Activated B cell treated with CpG ODN at 0.5 μM for 24 hours (primary cell): ENCODE results near the gene NIT1. TPM values are rescaled to one million over a fixed set of nuclear protein-coding genes. Genes with fewer than 3 reads are reported as not detected.
A peak's percentile ranks its signal among the peaks of the same experiment; 100 is the strongest.

ENCODE experiments used
- ATAC-seq: fragments of 200-7000 bp; cut with Tn5 transposase; one replicate; pipeline ENCODE4 v1.10.0; 2021; ENCODE audit warnings: low read depth, mild to moderate bottlenecking, moderate library complexity
- CTCF ChIA-PET: fragments of 350-600 bp; sonication (Branson Sonifier 250); formaldehyde crosslinking; loops from one replicate; lab custom pipeline; 2021; ENCODE audit warnings: antibody characterized with exemption; lab: Charles Lee
- POLR2A ChIA-PET: fragments of 350-600 bp; sonication (Branson Sonifier 250); formaldehyde crosslinking; loops from one replicate; lab custom pipeline; 2021; ENCODE audit warnings: antibody characterized with exemption; lab: Charles Lee
- DNase-seq: peaks from one replicate; pipeline ENCODE4 v3.0.0; 2022
- H3K27ac Mint-ChIP-seq: one replicate; pipeline ENCODE4 v1.8.0; 2020; ENCODE audit warnings: mixed read lengths
- H3K27me3 Mint-ChIP-seq: one replicate; pipeline ENCODE4 v1.8.0; 2021; ENCODE audit warnings: mixed read lengths
- H3K36me3 Mint-ChIP-seq: one replicate; pipeline ENCODE4 v1.8.0; 2021; ENCODE audit warnings: low read depth, mixed read lengths
- H3K4me1 Mint-ChIP-seq: one replicate; pipeline ENCODE4 v1.8.0; 2021; ENCODE audit warnings: mixed read lengths
- H3K4me3 Mint-ChIP-seq: one replicate; pipeline ENCODE4 v1.8.0; 2020; ENCODE audit warnings: mild to moderate bottlenecking, mixed read lengths
- H3K9me3 Mint-ChIP-seq: one replicate; pipeline ENCODE4 v1.8.0; 2020; ENCODE audit warnings: mixed read lengths
- intact Hi-C: fragments of 100-400 bp; cut with micrococcal nuclease; formaldehyde crosslinking; loops from one replicate; pipeline ENCODE4 v1.15.1; 2024
- total RNA-seq: library from RNA; stranded (reverse); gene quantifications from 2 replicates; pipeline ENCODE4 v1.2.3, GENCODE V29; 2022
- TF ChIP-seq, protein P1 (sequence below): fragments of 200-600 bp; IDR thresholded peaks from one replicate; pipeline ENCODE4 v1.8.0; 2022; ENCODE audit warnings: antibody characterized with exemption, mild to moderate bottlenecking

The NIT1 gene
- total RNA-seq, 1 donor from 2014 or later: 43.9 TPM

DNA sequence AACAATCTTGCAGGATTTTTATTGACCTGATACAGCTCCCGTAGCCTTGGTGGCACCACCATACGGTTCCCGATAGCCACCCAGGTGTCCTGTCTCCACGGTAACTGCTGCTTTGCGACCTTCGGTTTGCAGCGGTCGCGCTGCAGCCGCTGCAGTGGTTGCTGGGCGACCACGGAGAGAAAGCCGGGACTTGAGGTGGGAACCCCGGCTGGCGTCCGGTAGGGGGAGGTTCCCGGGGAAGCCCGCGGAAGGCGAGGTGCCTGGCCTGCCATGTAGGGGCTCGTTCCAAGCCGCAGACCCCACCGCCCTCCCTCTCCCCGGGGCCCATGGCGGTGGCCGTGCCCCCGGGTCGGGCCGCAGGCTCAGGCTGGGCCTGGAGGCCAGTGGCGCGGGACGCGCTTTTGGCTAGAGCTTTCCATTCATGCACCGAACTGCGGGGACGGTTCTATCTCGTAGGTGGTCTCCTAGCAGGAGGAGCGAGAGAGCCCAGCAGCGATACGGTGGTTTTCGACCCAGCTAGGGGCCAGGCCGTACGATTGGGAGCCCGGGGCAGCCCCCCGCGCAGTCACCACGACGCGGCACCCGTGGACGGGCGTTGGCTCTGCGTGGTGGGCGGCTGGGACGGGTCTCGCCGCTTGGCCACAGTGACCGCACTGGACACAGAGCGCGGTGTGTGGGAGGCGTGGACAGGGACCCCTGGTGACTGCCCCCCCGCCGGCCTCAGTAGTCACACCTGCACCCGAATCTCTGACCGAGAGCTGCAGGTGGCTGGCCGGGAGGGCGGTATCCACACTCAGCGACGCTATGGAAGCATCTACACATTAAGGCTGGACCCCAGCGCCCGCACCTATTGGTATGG, 19.5 kb upstream of the NIT1 start, which contains the start of gene KLHDC9:
Gene KLHDC9, plus strand, starts transcription at position 152 of the 859 bp plus-strand sequence. Its CDS starts 175 bp downstream, at position 327.
- intact Hi-C loops: loop anchor here (1.0 to 5.0 kb wide), 8 partner anchors 20 to 386 kb away; partner anchors contain the start of genes CD48, DEDD, NIT1 and PFDN2
- TF ChIP-seq, protein P1, sequence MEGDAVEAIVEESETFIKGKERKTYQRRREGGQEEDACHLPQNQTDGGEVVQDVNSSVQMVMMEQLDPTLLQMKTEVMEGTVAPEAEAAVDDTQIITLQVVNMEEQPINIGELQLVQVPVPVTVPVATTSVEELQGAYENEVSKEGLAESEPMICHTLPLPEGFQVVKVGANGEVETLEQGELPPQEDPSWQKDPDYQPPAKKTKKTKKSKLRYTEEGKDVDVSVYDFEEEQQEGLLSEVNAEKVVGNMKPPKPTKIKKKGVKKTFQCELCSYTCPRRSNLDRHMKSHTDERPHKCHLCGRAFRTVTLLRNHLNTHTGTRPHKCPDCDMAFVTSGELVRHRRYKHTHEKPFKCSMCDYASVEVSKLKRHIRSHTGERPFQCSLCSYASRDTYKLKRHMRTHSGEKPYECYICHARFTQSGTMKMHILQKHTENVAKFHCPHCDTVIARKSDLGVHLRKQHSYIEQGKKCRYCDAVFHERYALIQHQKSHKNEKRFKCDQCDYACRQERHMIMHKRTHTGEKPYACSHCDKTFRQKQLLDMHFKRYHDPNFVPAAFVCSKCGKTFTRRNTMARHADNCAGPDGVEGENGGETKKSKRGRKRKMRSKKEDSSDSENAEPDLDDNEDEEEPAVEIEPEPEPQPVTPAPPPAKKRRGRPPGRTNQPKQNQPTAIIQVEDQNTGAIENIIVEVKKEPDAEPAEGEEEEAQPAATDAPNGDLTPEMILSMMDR: peak; percentile 11
- Mint-ChIP-seq H3K27ac (peak within 1 kb of the TSS; percentile 93), H3K4me3 (peak within 1 kb of the TSS; percentile 88), H3K36me3 (peaks cover 34% of the 10 kb centered on the region), H3K9me3 (no peaks in the 10 kb centered on the region), H3K4me1 (peaks cover 36% of the 10 kb centered on the region), H3K27me3 (no peaks in the 10 kb centered on the region)
- POLR2A ChIA-PET: interaction anchor here (0.6 to 6.4 kb wide), 21 partner anchors 8 to 316 kb away, joined by 3 to 79 read pairs (median 5); partner anchors contain the start of genes ARHGAP30, DEDD, F11R and NIT1
- DNase-seq: peak; percentile 77
- peak; percentile 79 for ATAC-seq
- CTCF ChIA-PET: interaction anchor here (0.6 to 7.1 kb wide), 17 partner anchors 19 to 390 kb away, joined by 3 to 95 read pairs (median 6); partner anchors contain the start of genes ARHGAP30, F11R, ITLN2 and TSTD1

DNA sequence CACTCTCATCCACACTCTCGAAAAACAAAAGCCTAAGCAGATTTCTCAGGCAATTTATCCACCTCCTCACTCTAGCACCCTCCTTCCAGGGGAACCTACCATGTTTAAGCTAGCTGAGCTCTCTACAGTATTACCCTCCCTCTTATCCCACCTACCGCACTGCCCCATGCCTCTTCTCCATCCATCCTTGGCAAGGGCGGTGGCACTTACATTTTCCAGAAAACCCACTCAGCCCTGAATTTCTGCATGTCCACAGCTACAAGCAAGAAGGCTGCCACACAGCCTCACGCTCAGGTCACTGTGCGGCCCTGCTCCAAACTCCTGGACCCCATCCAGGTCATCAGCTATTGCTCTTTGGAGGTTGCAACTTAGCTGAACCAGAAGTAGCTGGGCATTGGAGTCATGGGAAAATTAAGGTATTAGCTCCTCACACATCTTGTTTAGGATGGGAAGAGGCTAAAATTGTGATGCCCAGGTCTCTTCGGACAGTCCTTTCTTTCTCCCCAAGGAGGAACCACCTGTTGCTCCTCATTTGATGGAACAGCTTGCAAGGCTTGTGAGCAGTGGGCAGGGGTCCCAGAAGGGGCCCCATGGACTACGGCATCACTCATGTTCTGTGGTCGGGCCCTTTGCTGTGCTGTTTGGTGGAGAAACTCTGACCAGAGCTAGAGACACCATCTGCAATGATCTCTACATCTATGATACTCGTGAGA, 18.7 kb upstream of the NIT1 start:
- Mint-ChIP-seq H3K4me3 (peak overlapping the region; percentile 81), H3K27me3 (no peaks in the 10 kb centered on the region), H3K36me3 (peaks cover 40% of the 10 kb centered on the region), H3K27ac (peak overlapping the region; percentile 76), H3K9me3 (no peaks in the 10 kb centered on the region), H3K4me1 (peaks cover 35% of the 10 kb centered on the region)
- POLR2A ChIA-PET: interaction anchor here (0.8 to 6.4 kb wide), 8 partner anchors 19 to 86 kb away, joined by 3 to 79 read pairs (median 24); partner anchors contain the start of genes ARHGAP30, DEDD, NIT1 and PFDN2
- no peak for DNase-seq
- intact Hi-C loops: loop anchor here (5.0 kb wide), 2 partner anchors 87 to 387 kb away; partner anchors contain the start of gene CD48
- no peak for ATAC-seq
- TF ChIP-seq, protein P1: no peak
- CTCF ChIA-PET: interaction anchor here (1.5 to 7.1 kb wide), 6 partner anchors 29 to 108 kb away, joined by 6 to 95 read pairs (median 20); partner anchors contain the start of genes ARHGAP30, F11R and USF1

DNA sequence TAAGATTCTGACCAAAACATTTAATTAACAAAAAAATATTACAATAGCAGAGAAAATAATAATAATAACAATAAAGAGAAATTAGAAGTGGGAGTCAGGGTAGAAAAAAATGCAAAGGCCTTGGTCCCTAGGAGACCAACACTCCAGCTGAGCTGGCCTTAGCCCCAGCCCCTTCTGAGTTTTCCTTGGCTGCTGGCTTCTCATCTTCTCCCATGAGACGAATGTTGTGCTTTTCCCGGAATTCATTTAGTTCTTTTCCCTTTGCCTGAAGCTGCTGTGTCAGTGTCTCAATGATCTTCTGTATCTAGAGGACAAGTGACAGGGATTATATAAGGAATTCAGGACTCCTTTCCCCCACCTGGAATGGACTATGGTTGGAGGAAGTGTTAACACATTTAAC, 17.3 kb upstream of the NIT1 start:
- Mint-ChIP-seq H3K36me3 (peaks cover 43% of the 10 kb centered on the region), H3K9me3 (no peaks in the 10 kb centered on the region), H3K4me3 (no peak overlapping the region), H3K4me1 (peaks cover 33% of the 10 kb centered on the region), H3K27ac (no peak overlapping the region), H3K27me3 (no peaks in the 10 kb centered on the region)
- ChIA-PET POLR2A (interaction anchor here (4.1 to 6.4 kb wide), 3 partner anchors 17 to 55 kb away, joined by 29 to 79 read pairs (median 43); partner anchors contain the start of genes DEDD, NIT1, PFDN2 and USF1), CTCF (interaction anchor here (7.1 kb wide), 1 partner anchor 103 kb away, joined by 79 read pairs; no protein-coding TSS in a partner anchor)
- TF ChIP-seq, protein P1: no peak
- no peak for DNase-seq
- intact Hi-C loops: no loop called here
- ATAC-seq: no peak

DNA sequence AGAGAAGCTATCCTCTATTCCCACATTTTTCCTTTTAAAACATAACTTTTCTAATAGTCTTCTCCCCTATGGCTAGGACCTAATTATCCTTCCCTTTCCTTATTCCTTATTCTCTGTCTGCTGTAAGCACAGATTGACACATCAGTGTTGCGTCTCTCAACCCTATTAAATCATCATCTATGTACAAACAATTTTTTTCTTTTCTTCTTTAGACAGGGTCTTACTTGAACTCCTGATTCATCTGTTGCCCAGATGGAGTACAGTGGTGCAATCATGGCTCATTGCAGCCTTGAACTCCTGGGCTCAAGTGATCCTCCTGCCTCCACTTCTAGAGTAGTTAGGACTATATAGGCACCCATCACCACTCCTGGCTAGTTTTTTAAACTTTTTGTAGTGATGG, 11.5 kb upstream of the NIT1 start:
- Mint-ChIP-seq H3K4me1 (peaks cover 12% of the 10 kb centered on the region), H3K27me3 (no peaks in the 10 kb centered on the region), H3K27ac (no peak overlapping the region), H3K36me3 (peaks cover 45% of the 10 kb centered on the region), H3K4me3 (no peak overlapping the region), H3K9me3 (no peaks in the 10 kb centered on the region)
- no peak for ATAC-seq
- TF ChIP-seq, protein P1: no peak
- intact Hi-C loops: no loop called here
- POLR2A ChIA-PET: interaction anchor here (0.9 kb wide), 1 partner anchor 9 kb away, joined by 4 read pairs; no protein-coding TSS in a partner anchor
- CTCF ChIA-PET: no interaction called here
- no peak for DNase-seq
